Hypothalamus (tissue), 51 donors: ENCODE data around the gene THADA.

Experiments used
- DNase-seq, 51 donors: peaks; one replicate each; lab custom pipeline; 2025; lab: John Stamatoyannopoulos, UW

The THADA gene

GRCh38 chr2:43331422-43331821 is 264.4 kb downstream of the THADA start:
- DNase-seq = peak in 1 of 51 donors; percentile 14

GRCh38 chr2:43329637-43330036 is 266.2 kb downstream of the THADA start:
- DNase-seq = no peak

GRCh38 chr2:43328832-43329231 is 267.0 kb downstream of the THADA start:
- no peak for DNase-seq

GRCh38 chr2:43328133-43328532 is 267.7 kb downstream of the THADA start:
- no peak for DNase-seq

- no peak for DNase-seq
These were observed 268.7 kb downstream of the THADA start for GRCh38 chr2:43327119-43327518.

GRCh38 chr2:43326101-43326825 is 269.6 kb downstream of the THADA start:
- no peak for DNase-seq

- DNase-seq = no peak
These were observed 270.6 kb downstream of the THADA start for GRCh38 chr2:43325107-43325811.

- no peak for DNase-seq
These were observed 271.4 kb downstream of the THADA start for GRCh38 chr2:43324259-43325106.

- DNase-seq = no peak
These were observed 272.0 kb downstream of the THADA start for GRCh38 chr2:43323857-43324256.

- no peak for DNase-seq
These were observed 274.4 kb downstream of the THADA start for GRCh38 chr2:43321446-43321845.

- DNase-seq = no peak
These were observed 276.3 kb downstream of the THADA start for GRCh38 chr2:43319541-43319940.

GRCh38 chr2:43318791-43319190 is 277.0 kb downstream of the THADA start:
- no peak for DNase-seq

GRCh38 chr2:43317680-43318079 is 278.2 kb downstream of the THADA start:
- no peak for DNase-seq

- no peak for DNase-seq
These were observed 278.6 kb downstream of the THADA start for GRCh38 chr2:43317194-43317593.

GRCh38 chr2:43315482-43315881 is 280.4 kb downstream of the THADA start:
- no peak for DNase-seq

- DNase-seq = no peak
These were observed 281.4 kb downstream of the THADA start for GRCh38 chr2:43314299-43314927.

- DNase-seq = no peak
These were observed 282.2 kb downstream of the THADA start for GRCh38 chr2:43313642-43314017.

- DNase-seq = no peak
These were observed 282.8 kb downstream of the THADA start for GRCh38 chr2:43312755-43313641.

- DNase-seq = no peak
These were observed 284.6 kb downstream of the THADA start for GRCh38 chr2:43311276-43311675.

GRCh38 chr2:43309935-43310334 is 285.9 kb downstream of the THADA start:
- DNase-seq = no peak
